ENCODE data around the gene SLC7A9. TPM values are rescaled to one million over a fixed set of nuclear protein-coding genes. Genes with fewer than 3 reads are reported as not detected.

Gene SLC7A9
- total and polyA plus RNA-seq, 2 experiments from 2014 or later, result 0.19 TPM; not detected in 1

DNA sequence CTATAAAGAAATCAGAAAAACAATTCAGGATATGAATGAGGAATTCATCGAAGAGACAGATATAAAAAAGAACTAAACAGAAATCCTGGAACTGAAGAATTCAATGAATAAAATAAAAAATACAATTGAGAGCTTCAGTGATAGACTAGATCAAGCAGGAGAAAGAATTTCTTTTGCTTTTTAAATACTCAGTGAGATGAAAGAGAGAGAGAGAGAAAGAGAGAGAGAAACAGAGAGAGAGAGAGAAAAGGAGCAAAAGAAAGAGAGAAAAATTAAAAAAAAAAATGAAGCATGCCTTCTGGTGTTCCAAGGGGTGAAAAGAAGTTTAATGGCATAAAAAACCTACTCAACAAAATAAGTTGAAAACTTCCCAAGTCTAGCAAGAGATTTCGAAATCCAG, 22.0 kb upstream of the SLC7A9 start:
- Mint-ChIP-seq H3K27ac (no peak overlapping the region), H3K36me3 (ENCODE audit: low read depth) (peaks cover 26% of the 10 kb centered on the region), H3K9me3 (peaks cover 14% of the 10 kb centered on the region), H3K4me3 (no peak overlapping the region), H3K4me1 (peaks cover under 1% of the 10 kb centered on the region; the same call in 2 of the 3 replicates), H3K27me3 (ENCODE audit: insufficient read depth, low read depth, poor library complexity) (peaks cover 2% of the 10 kb centered on the region)
- H3K4me2 ChIP-seq, result no peak overlapping the region
- no peak for TF ChIP-seq EZH2 (IDR thresholded peaks at IDR 0.05; ENCODE audit: low read depth, unreplicated experiment)
- TF ChIP-seq POLR2AphosphoS5 (IDR thresholded peaks at IDR 0.05; ENCODE audit: low read depth), result no peak
- TF ChIP-seq STAT1 (IDR thresholded peaks at IDR 0.05; ENCODE audit: unreplicated experiment), result no peak
- TF ChIP-seq JUNB (IDR thresholded peaks at IDR 0.05; ENCODE audit: unreplicated experiment), result no peak
- no peaks in the 10 kb centered on the region for H3K27me3 ChIP-seq (ENCODE audit: insufficient read depth)
- H3K4me1 ChIP-seq (ENCODE audit: insufficient read depth), result no peaks in the 10 kb centered on the region
- H3K79me2 ChIP-seq (replicated peaks; ENCODE audit: insufficient read depth), result no peaks in the 10 kb centered on the region
- no peak overlapping the region for H3K27ac ChIP-seq (ENCODE audit: low read depth)
- H3K36me3 ChIP-seq (ENCODE audit: insufficient read depth), result peaks cover 6% of the 10 kb centered on the region; the same call in 1 of the 2 replicates
- no peaks in the 10 kb centered on the region for H3K9me2 ChIP-seq (ENCODE audit: insufficient read depth)
- no peak for ATAC-seq
- H2AFZ ChIP-seq, result no peak overlapping the region
- DNase-seq (ENCODE audit: low spot score), result no peak
- no peaks in the 10 kb centered on the region for H4K20me1 ChIP-seq (replicated peaks; ENCODE audit: insufficient read depth)
- no peak overlapping the region for H3K4me3 ChIP-seq
- no peaks in the 10 kb centered on the region for H3F3A ChIP-seq (replicated peaks; ENCODE audit: low read depth)

DNA sequence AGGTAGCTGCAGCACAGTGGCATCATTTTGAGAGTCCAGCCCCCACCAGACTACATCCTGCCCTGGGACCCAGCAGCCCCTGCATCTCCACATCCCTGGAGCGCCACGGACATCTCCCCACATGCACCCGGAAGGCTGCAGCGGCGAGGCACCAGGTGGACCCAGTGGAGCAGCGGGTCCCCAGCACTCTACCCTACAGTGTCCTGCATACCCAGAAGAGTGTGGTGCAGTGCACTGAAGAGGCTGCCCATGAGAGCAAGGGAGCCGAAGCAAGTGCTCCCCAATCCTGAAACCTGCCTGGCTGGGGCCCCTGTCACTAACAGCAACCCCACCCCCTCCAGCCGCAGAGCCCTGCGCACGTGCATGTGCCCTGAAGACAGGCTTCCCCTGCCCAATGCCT, 21.3 kb upstream of the SLC7A9 start:
- Histone ChIP-seq H4K20me1 (replicated peaks; ENCODE audit: insufficient read depth) (no peaks in the 10 kb centered on the region), H3K9me2 (ENCODE audit: insufficient read depth) (no peaks in the 10 kb centered on the region), H3K36me3 (ENCODE audit: insufficient read depth) (peaks cover 6% of the 10 kb centered on the region; the same call in 1 of the 2 replicates), H3K4me3 (no peak overlapping the region), H3F3A (replicated peaks; ENCODE audit: low read depth) (no peaks in the 10 kb centered on the region), H3K27me3 (ENCODE audit: insufficient read depth) (no peaks in the 10 kb centered on the region), H2AFZ (no peak overlapping the region), H3K79me2 (replicated peaks; ENCODE audit: insufficient read depth) (no peaks in the 10 kb centered on the region), H3K27ac (ENCODE audit: low read depth) (no peak overlapping the region), H3K4me1 (ENCODE audit: insufficient read depth) (no peaks in the 10 kb centered on the region), H3K4me2 (no peak overlapping the region)
- Mint-ChIP-seq H3K27ac (peak overlapping the region; percentile 26; the same call in 1 of the 2 replicates), H3K4me3 (no peak overlapping the region), H3K9me3 (peaks cover 14% of the 10 kb centered on the region), H3K27me3 (ENCODE audit: insufficient read depth, low read depth, poor library complexity) (peaks cover 2% of the 10 kb centered on the region), H3K4me1 (no peaks in the 10 kb centered on the region), H3K36me3 (ENCODE audit: low read depth) (peaks cover 26% of the 10 kb centered on the region)
- ATAC-seq, result no peak; the same call in 2 of the 3 replicates
- TF ChIP-seq CREB1 (CRISPR knock-in tag; IDR thresholded peaks at IDR 0.05; ENCODE audit: low read depth), result no peak
- no peak for TF ChIP-seq ZNF114 (CRISPR knock-in tag; IDR thresholded peaks at IDR 0.05)
- TF ChIP-seq, protein P1, sequence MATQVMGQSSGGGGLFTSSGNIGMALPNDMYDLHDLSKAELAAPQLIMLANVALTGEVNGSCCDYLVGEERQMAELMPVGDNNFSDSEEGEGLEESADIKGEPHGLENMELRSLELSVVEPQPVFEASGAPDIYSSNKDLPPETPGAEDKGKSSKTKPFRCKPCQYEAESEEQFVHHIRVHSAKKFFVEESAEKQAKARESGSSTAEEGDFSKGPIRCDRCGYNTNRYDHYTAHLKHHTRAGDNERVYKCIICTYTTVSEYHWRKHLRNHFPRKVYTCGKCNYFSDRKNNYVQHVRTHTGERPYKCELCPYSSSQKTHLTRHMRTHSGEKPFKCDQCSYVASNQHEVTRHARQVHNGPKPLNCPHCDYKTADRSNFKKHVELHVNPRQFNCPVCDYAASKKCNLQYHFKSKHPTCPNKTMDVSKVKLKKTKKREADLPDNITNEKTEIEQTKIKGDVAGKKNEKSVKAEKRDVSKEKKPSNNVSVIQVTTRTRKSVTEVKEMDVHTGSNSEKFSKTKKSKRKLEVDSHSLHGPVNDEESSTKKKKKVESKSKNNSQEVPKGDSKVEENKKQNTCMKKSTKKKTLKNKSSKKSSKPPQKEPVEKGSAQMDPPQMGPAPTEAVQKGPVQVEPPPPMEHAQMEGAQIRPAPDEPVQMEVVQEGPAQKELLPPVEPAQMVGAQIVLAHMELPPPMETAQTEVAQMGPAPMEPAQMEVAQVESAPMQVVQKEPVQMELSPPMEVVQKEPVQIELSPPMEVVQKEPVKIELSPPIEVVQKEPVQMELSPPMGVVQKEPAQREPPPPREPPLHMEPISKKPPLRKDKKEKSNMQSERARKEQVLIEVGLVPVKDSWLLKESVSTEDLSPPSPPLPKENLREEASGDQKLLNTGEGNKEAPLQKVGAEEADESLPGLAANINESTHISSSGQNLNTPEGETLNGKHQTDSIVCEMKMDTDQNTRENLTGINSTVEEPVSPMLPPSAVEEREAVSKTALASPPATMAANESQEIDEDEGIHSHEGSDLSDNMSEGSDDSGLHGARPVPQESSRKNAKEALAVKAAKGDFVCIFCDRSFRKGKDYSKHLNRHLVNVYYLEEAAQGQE (IDR thresholded peaks at IDR 0.05; ENCODE audit: unreplicated experiment), result no peak
- DNase-seq (ENCODE audit: low spot score), result no peak

DNA sequence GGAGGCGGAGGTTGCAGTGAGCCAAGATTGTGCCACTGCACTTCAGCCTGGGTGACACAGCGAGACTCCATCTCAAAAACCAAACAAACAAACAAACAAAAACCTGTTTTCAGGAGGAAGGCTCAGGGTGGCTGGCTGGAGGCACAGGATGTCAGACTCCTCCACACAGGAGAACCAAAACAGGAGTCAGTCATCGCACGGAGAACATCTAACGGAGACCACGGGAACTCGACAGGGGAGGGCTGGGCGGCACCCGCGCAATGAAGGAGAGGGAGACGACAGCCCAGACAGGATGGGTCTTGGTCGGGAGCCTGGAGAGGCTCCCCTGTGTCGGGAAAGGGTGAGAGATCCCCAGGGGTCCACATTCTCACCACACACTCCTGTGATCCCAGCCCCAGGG, 20.8 kb upstream of the SLC7A9 start:
- Mint-ChIP-seq H3K36me3 (ENCODE audit: low read depth) (peaks cover 26% of the 10 kb centered on the region), H3K4me1 (no peaks in the 10 kb centered on the region), H3K27me3 (ENCODE audit: insufficient read depth, low read depth, poor library complexity) (peaks cover 2% of the 10 kb centered on the region), H3K4me3 (no peak overlapping the region), H3K9me3 (peaks cover 14% of the 10 kb centered on the region), H3K27ac (no peak overlapping the region)
- no peaks in the 10 kb centered on the region for H4K20me1 ChIP-seq (replicated peaks; ENCODE audit: insufficient read depth)
- DNase-seq (ENCODE audit: low spot score) (no peak), ATAC-seq (no peak)
- no peak overlapping the region for H3K4me2 ChIP-seq
- no peak overlapping the region for H3K27ac ChIP-seq (ENCODE audit: low read depth)
- no peaks in the 10 kb centered on the region for H3K79me2 ChIP-seq (replicated peaks; ENCODE audit: insufficient read depth)
- H3K27me3 ChIP-seq (ENCODE audit: insufficient read depth), result no peaks in the 10 kb centered on the region
- no peaks in the 10 kb centered on the region for H3F3A ChIP-seq (replicated peaks; ENCODE audit: low read depth)
- peaks cover 6% of the 10 kb centered on the region; the same call in 1 of the 2 replicates for H3K36me3 ChIP-seq (ENCODE audit: insufficient read depth)
- H2AFZ ChIP-seq, result no peak overlapping the region
- no peak for TF ChIP-seq ZNF114 (CRISPR knock-in tag; IDR thresholded peaks at IDR 0.05)
- H3K4me3 ChIP-seq, result no peak overlapping the region
- no peaks in the 10 kb centered on the region for H3K9me2 ChIP-seq (ENCODE audit: insufficient read depth)
- no peaks in the 10 kb centered on the region for H3K4me1 ChIP-seq (ENCODE audit: insufficient read depth)

Measured in GM23338 (cell line).